B cell (primary cell): ENCODE data around the gene UBXN2A.

Experiments used
- CTCF ChIP-seq: fragments of 200-600 bp; IDR thresholded peaks from one replicate; pipeline ENCODE4 v1.8.0; 2022; ENCODE audit warnings: antibody characterized with exemption, mild to moderate bottlenecking
- EZH2 ChIP-seq: IDR thresholded peaks from 2 replicates; pipeline ENCODE4 v1.6.1; 2012; ENCODE audit warnings: borderline replicate concordance, low read depth, mild to moderate bottlenecking, moderate library complexity, low read length; ENCODE audit not compliant: insufficient read depth, poor library complexity, severe bottlenecking

- no peak for TF ChIP-seq EZH2
- no peak for TF ChIP-seq CTCF
These were observed 4.3 kb downstream of the UBXN2A start for GRCh38 chr2:23944527-23944926.
